Activated naive CD4-positive, alpha-beta T cell treated with Interleukin-2 at 50 U/mL for 16 hours (primary cell): ENCODE measurements around the gene NTNG2.
"Not testable (repeated sequence)": the region's sequence is repeated elsewhere in the genome, so short reads cannot be mapped to it uniquely, and the experiment has no call there.

Experiments used
- DNase-seq: peaks from one replicate; pipeline ENCODE4 v3.0.0-alpha.2; 2020

The NTNG2 gene, protein sequence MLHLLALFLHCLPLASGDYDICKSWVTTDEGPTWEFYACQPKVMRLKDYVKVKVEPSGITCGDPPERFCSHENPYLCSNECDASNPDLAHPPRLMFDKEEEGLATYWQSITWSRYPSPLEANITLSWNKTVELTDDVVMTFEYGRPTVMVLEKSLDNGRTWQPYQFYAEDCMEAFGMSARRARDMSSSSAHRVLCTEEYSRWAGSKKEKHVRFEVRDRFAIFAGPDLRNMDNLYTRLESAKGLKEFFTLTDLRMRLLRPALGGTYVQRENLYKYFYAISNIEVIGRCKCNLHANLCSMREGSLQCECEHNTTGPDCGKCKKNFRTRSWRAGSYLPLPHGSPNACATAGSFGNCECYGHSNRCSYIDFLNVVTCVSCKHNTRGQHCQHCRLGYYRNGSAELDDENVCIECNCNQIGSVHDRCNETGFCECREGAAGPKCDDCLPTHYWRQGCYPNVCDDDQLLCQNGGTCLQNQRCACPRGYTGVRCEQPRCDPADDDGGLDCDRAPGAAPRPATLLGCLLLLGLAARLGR

DNA sequence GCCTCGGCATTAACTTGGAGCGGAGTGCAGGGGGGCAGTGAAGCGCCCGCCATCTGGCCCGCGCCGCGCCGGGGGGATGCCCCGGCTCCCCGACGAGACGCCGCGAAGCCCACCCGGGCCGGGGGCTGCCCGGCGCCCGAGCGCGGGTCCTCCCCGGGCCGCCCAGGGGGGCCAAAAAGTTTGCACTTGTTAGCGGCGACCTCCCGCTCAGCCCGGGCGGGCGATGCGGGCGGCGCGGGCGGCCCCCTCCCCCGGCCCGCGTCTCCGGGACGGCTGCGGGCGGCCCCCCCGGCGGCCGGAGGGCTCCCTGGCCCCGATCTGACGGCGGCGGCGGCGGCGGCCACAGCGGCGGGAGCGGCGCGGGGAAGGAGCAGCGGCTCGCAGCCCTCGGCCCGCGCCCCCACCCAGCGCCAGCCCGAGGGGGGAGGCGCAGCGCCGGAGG lies at the start of gene NTNG2:
Gene NTNG2 (plus strand): TSS at position 316 of the 442 bp plus-strand sequence. CDS start 4,774 bp downstream, outside the sequence.
- no peak for DNase-seq

DNA sequence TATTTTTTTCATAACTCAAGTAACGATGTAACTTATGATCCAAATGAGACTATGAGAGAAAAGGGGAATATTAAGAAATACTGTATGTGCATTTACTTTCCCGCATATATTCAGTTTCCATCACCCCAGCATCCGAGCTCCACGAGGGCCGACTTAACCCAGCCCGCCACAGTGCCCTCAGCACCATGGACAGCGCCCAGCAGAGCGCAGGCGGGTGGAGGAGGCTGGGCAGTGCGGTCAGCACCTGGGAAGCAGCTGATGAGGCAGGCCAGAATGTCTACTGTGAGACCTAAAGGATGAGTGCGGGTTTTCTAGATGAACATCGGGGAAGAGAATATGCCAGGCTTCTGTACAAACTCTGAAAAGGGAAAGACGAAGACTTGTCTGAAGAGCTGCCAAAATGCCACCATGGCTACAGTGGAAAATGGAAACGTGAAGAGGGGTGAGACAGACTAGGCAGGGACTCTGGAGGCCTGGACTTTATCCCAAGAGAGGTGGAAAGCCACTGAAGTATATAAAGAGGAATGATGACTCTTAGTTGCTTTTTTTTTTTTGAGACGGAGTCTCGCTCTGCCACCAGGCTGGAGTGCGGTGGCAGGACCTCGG lies 47.7 kb upstream of the NTNG2 start:
- peak; percentile 27 for DNase-seq

- no peak for DNase-seq
Observed at GRCh38 chr9:132116583-132116982, 45.3 kb upstream of the NTNG2 start.

DNA sequence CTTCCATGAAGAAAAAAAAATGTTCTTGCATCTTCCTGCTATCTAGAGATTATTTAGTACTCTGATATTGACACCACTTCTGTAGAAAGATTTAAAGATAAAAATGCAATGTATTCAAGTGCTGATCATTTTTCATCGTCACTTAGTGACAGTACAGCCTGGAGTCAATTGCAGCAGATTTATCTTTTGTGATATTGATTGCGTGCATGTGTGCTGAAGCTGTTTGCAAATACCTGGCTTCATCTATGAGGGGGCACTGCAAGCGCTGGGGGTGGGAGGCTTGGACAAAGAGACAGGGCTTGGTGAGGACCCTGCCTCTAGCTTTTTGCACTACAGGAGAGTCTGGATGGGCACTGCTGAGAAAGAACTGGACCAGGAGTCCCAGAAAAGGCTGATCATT lies 44.2 kb upstream of the NTNG2 start:
- no peak for DNase-seq

- DNase-seq, result no peak
Observed at GRCh38 chr9:132121021-132121420, 40.8 kb upstream of the NTNG2 start.

DNA sequence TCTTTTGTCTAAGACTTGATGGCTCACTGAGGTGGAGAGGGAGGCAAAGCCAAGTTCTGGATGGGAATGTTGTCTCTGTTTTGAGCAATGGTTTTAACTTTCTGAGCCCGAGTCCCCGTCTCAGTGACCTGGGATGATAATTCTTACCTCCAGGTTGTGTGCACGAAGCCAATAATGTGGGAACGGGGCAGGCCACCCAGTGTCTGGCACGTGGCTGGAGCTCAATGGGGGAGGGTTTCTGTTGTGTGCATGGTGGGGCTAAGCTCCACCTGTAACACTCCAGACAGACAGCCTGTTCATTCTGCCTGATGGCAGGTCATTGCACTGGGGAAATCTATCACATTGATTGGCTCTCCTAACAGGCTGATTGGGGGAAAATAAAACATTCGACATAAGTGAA lies 37.1 kb upstream of the NTNG2 start:
- no peak for DNase-seq

DNA sequence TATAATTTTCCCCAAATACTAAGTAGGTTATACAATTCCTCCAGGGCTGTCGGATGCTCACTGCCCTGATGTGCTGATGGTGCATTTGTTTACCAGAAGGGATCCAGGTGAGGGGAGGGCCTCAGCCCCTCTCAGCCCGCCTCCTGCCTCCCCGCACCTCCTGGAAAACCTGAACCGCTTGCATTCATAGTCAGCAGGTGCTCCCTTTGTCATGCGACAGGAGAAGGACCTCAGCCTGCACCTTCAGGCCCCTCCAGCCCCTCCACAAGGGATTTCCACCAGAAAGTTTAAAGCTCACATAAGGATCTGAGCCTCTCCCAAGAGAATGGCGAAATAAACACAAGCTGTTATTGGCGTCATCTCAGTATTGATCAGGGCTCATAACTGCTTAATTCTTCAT lies 36.5 kb upstream of the NTNG2 start:
- DNase-seq, result no peak

DNA sequence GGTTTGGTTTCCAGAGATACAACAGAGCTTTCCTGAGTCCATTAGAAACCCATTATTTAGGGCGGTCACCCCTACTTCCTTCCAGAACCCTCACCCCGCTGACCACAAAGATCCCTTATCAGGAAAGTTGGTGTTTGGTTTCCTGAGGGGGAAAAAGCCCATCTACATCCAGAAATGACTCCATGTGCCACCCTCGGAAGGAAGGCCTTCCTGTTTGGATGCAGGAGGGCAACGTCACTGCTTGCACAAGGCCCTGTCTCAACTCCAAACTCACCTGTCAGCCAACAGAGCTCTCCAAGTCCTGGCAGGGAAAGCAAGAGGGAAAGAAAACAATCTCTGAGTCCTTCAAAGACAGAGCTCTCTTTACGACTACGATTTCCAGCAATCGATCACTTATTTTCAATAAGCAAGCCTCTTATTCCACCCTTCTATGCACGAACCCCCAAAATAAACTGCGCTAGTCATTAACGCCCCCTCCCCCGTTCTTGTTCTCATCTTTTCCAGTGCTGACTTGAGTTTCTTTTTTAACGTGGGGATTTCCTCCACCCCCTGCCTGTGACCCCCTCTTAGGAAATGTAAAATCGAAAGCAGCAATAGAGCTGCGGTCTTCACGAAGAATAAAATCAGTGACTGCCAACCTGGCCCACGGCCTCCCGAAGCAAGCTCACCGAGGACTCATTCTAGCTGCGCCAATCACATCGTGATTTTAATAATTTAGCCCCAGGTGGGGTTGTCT lies 35.7 kb upstream of the NTNG2 start:
- DNase-seq, result peak; percentile 44

DNA sequence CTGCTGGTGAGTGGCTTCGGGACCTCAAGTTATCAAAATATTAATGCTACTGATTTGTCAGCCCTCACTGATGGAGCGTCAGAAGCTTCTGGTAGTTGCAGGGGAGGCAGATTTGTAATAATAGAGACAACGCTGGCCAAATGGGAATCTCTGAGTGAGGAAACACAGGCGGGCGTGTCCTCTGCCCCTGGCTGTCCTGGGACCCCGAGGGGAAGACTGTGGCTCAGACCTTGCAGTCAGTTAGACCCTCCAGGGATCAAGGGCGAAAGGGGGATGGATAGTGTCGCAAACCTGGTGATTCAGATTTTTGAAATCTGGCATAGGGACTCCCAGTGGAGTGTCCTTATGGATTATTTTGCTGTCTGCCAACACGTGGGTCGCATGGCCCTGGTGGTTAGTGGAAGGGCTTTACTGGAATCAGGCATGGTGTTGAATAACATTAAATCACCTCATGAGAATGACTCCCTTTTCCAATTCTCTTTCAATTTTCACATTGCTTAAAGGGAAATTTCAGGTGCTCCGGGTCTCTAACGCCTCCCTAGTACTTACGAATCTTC lies 35.1 kb upstream of the NTNG2 start:
- no peak for DNase-seq

- no peak for DNase-seq
Observed at GRCh38 chr9:132127888-132128534, 33.8 kb upstream of the NTNG2 start.

DNA sequence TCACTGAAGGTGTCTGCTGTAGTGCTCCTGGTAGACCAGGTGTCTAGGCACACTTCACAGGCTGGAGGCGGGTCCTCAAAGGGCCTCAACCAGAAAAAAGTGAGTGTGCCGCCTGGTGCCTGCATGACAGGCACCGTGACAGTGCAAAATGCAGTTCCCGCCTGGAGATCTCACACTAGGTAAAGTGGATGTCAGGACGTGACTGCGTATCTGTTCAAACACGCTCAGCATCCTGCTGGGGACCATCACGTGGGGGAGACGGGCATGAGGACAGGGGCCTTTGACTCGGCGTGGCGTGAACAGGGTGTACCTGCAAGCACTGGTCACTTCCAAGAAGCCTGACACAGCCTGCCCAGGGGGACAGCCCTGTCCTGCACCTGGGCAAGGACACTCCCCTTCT lies 32.3 kb upstream of the NTNG2 start:
- DNase-seq, result no peak

DNA sequence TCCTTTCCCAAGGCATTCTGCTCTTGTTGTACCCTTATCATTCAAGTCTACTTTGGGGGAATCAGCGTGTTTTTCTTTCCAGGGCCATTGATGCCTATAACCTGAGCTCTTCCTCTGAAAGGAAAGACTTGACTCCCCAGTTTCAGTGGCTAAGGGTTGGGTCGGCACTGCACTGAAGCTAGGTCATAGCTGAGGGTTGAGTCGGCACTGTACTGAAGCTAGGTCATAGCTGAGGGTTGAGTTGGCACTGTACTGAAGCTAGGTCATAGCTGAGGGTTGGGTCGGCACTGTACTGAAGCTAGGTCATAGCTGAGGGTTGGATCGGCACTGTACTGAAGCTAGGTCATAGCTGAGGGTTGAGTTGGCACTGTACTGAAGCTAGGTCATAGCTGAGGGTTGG lies 27.8 kb upstream of the NTNG2 start:
- not testable (repeated sequence) for DNase-seq

DNA sequence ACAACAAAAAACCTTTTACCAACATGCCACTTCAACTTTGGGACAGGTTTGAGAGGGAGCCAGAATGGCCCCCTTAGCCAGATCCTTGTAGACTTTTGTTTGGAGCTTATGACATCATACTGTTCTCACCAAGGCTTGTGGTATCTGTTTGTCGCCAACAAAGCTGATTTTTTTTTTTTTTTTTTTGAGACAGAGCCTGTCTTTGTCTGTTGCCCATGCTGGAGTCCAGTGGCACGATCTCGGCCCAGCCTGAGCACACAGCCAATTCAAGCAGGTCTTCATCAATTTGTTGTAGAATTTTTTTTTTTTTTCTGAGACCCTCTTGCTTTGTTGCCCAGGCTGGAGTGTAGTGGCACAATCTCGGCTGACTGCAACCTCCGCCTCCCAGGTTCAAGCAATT lies 26.4 kb upstream of the NTNG2 start:
- DNase-seq, result no peak

- DNase-seq, result no peak
Observed at GRCh38 chr9:132136151-132136780, 25.6 kb upstream of the NTNG2 start.

- DNase-seq, result no peak
Observed at GRCh38 chr9:132141344-132141947, 20.4 kb upstream of the NTNG2 start.

DNA sequence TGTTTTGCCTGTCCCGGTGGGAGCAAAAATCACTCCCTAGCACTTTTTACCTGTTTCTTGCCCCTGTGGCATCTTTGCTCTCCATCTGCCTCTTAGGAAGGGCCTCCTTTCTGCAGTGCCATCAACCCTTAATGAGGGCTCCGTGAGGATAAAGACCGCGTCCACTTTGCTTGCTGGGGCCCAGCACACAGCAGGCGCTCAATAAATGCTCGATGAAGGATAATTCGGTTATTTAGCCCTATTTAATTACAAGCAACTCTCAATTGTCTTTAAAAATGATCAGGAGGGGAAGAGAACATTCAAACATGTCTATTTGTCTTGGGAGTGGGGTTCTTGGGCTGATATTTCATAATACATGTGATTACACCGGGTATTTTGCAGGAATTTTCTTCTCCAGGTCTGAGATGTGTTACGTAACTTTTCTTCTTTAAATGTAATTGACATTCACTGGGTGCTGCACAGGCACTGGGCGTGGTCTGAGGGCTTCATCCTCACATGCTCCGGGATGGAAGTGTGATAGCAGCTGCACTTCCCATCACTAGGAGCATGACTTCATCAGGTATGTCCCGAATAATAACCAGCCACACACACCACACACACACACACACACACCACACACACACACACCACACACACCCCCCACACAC lies 19.8 kb upstream of the NTNG2 start:
- no peak for DNase-seq

DNA sequence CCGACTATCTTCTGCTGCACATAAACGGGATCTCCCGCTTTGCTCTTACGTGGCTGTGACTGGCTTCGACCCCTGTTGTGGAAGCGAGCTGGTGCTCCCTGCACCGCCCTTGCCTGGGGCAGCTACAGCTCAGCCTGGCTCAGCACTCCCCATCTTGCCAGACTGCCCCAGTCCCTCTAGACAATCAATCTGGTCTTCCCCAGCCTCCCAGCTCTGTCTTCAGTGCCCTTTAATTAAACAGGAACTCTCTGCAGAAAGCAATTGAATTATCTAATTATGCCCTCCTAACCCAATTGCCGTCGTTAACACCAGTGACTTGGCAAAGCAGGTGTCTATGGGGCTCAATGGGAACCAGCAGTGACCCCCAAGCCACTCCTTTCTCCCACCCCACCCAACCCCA lies 18.9 kb upstream of the NTNG2 start:
- DNase-seq, result no peak

DNA sequence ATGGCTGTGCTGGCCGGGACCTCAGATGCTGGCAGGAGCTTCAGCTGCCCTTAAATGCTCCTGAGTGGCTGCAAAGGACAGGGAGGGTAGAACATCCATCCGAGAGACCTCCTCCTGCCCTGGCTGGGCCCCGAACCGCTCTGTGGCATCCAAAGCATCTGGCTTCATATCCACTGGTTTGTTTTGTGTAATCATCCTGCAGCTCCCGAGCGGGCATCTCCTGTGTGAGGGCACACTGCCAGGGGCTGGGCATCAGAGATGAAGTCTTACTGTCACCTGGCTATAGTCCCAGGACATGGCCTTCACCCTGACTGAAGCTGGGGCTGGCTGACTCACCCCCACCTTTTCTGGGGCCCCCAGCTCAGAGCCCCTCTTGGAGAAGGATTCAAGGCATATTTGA lies 18.5 kb upstream of the NTNG2 start:
- no peak for DNase-seq

- DNase-seq, result peak; percentile 14
Observed at GRCh38 chr9:132144708-132145365, 17.0 kb upstream of the NTNG2 start.

DNA sequence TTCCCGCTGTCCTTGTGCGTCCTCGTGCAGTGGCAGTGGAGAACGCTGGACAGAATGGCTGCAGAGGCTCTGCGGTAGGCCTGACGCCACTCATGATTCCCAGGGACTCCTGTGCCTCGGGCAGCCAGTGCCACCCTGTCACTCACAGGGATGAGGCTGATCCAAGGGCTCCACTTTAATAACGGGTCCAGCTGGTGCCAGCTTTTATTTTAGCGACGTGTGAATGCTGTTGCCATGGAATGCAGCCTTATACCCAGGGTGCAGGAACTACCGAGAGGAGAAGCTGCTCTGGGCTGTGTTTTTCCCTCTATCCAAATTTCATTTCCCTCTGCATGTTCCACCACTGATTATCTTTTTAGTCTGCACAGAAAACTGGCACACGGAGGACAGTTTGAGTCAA lies 15.8 kb upstream of the NTNG2 start:
- DNase-seq, result no peak

DNA sequence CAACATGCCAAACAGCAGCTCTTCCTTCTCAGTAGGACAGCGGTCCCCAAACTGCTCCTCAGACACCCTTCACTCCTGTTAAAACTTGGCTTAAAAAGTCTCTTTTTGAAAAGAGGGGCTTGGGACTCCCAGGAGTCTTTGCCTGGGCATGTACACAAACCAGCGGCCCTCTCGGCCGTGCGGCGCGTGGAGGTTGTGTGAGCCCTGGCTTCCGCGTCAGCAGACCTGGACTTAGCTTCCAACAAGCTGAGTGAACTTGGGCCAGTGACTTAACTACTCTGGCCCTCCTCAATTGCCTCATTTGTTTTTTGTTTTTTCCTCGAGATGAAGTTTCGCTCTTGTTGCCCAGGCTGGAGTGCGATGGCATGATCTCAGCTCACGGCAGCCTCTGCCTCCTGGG lies 15.3 kb upstream of the NTNG2 start:
- DNase-seq, result no peak
